ENCODE measurements around the gene RPUSD4. TPM values are rescaled to one million over a fixed set of nuclear protein-coding genes. Genes with fewer than 3 reads are reported as not detected.

RPUSD4 gene
- total RNA-seq, 4 donors from 2014 or later, result 17.5 to 24.1 (median 20.7) TPM

GRCh38 chr11:126162306-126163030 is 49.0 kb downstream of the RPUSD4 start:
- H3K4me3 ChIP-seq (ENCODE audit: low read depth, poor library complexity, severe bottlenecking), result no peak overlapping the region
- intact Hi-C loops (cut with DNase I; ENCODE audit: low total_unique reads), result no loop called here
- no peak for DNase-seq (ENCODE audit: low spot score in 2 of 2)
- TF ChIP-seq POLR2A (IDR thresholded peaks at IDR 0.05) (no peak), CTCF (IDR thresholded peaks at IDR 0.05) (no peak)
- WGBS, 2 donors, result 84 to 87% methylated on average over 8 to 14 of the region's 14 CpGs

GRCh38 chr11:126161023-126161391 is 50.4 kb downstream of the RPUSD4 start:
- no peak for TF ChIP-seq CTCF (IDR thresholded peaks at IDR 0.05)
- intact Hi-C loops (cut with DNase I; ENCODE audit: low total_unique reads), result no loop called here
- WGBS, 2 donors, result 70 to 77% methylated on average over 7 of the region's 7 CpGs

GRCh38 chr11:126160345-126161022 is 51.0 kb downstream of the RPUSD4 start:
- DNase-seq (ENCODE audit: low spot score in 2 of 2), result no peak
- intact Hi-C loops (cut with DNase I; ENCODE audit: low total_unique reads), result no loop called here
- no peak overlapping the region for H3K4me3 ChIP-seq (ENCODE audit: low read depth, poor library complexity, severe bottlenecking)
- 83 to 89% methylated on average over 17 to 18 of the region's 18 CpGs for WGBS, 2 donors
- no peak for TF ChIP-seq CTCF (IDR thresholded peaks at IDR 0.05)
- TF ChIP-seq POLR2A (IDR thresholded peaks at IDR 0.05), result no peak

More at GRCh38 chr11:126161023-126161391, 50.4 kb downstream of the RPUSD4 start:
- no peak overlapping the region for H3K4me3 ChIP-seq (ENCODE audit: low read depth, poor library complexity, severe bottlenecking)
- no peak for DNase-seq (ENCODE audit: low spot score in 2 of 2)

- no peak overlapping the region for H3K4me3 ChIP-seq (ENCODE audit: low read depth, poor library complexity, severe bottlenecking)
- TF ChIP-seq POLR2A (IDR thresholded peaks at IDR 0.05) (no peak), CTCF (IDR thresholded peaks at IDR 0.05) (no peak)
- intact Hi-C loops (cut with DNase I; ENCODE audit: low total_unique reads), result no loop called here
- DNase-seq (ENCODE audit: low spot score in 2 of 2), result no peak
- WGBS, 2 donors, result 94% methylated on average over 19 of the region's 19 CpGs
These were observed 51.6 kb downstream of the RPUSD4 start for GRCh38 chr11:126159719-126160344.

- 70 to 76% methylated on average over 8 of the region's 8 CpGs for WGBS, 2 donors
- TF ChIP-seq CTCF (IDR thresholded peaks at IDR 0.05) (no peak), POLR2A (IDR thresholded peaks at IDR 0.05) (no peak)
- intact Hi-C loops (cut with DNase I; ENCODE audit: low total_unique reads), result no loop called here
- no peak overlapping the region for H3K4me3 ChIP-seq (ENCODE audit: low read depth, poor library complexity, severe bottlenecking)
- DNase-seq (ENCODE audit: low spot score in 2 of 2), result no peak
These were observed 53.2 kb downstream of the RPUSD4 start for GRCh38 chr11:126158054-126158791.

Measured in lower leg skin (tissue), 4 donors.